ENCODE data around the gene MPPED2. TPM values are rescaled to one million over a fixed set of nuclear protein-coding genes. Genes with fewer than 3 reads are reported as not detected.

Gene MPPED2
- total RNA-seq, 1 donor from 2014 or later: 0.20 TPM

DNA sequence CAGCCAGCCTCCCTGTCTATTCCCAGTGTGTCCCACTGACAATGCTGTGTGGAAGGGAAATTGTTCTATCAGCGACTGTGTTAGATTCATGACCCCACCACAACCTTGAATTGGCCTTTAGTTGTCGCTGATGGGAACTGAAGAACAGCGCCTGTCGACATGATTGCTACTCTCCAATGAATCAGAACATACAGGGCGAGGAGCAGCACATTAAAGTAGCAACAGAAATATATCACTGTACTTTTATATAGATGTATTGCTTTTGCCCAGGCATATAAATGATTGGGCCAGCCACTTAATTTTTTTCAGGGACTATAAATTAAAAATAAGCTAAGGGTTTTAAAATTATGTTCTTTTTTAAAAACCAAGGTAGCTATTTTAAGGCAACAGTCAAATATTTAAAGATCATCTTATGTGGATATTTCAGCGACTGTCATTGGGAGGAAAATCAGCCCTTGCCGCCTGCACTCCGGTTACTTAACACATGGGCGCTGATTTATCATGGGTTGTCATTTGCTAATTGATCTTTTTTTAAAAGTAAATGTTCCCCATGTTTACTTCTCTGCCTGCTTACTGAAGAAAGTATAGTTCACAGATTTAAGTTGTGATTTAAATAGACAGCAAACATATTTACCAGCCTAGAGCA, 221.2 kb downstream of the MPPED2 start:
- no peak for DNase-seq (ENCODE audit: low read depth in 2 of 2)

DNA sequence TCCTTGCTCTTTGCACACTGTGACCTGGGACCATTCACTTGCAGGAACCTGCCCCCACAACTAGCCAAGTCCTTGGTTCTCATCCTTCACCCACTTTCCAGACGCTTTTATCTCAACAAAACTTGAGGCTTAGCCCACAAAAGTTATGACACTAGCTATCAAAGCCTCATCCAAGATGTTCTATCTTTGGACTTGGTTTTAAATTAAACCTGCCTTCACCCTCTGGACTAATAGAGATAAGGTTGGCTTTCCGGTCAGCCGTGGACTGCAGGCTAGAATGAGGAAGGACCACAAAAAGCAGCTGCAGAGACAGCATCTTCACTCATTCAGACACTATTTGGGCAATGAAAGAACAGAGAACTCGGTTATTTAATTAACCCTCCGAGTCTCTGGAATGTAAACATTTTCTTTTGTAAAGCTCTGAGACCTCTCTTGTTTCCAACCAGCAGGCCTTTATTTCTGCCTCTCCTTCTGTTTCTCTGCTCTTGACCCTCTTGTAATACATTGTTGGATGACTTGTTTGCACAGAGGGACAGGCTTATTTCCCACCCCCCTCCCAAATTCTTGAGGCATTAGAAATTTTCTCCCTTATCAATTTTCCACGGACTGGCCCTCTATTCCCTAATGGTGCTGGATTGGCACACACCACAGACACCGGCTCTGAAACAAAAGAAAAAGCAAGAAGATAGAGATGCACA, 221.9 kb downstream of the MPPED2 start:
- no peak for DNase-seq (ENCODE audit: low read depth in 2 of 2)

DNA sequence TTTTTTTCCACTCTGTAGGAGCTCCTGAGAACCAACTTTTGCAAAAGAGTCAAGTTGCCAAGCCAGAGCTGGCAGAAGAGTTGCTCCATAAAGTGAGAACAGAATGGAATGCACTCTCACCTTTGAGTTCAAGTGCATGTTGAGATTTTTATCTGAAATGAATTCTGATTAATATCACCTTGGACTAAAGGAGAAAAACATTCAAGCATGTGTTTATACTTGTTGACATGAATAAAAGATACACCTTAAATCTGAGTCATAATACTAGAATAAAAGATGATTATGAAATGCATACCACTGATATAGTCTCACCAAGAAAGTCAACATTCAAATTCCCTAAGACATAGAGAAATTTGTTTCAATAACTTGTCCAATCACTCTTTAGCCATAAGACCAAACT, 225.4 kb downstream of the MPPED2 start:
- DNase-seq (ENCODE audit: low read depth in 2 of 2): no peak
